IMR-90 (cell line): ENCODE data around the gene TCF20. TPM values are rescaled to one million over a fixed set of nuclear protein-coding genes. Genes with fewer than 3 reads are reported as not detected.

ENCODE experiments used
- ATAC-seq: fragments of 200-7000 bp; cut with Tn5 transposase; 2 replicates; pipeline ENCODE4 v1.9.1; 2020; ENCODE audit warnings: low read depth, mild to moderate bottlenecking, moderate library complexity
- Bru-seq: library from RNA; stranded (reverse); fragments of 400-500 nt; gene quantifications from one replicate; lab custom pipeline; 2021; lab: Mats Ljungman, UMichigan
- BruChase-seq, 2 experiments: library from RNA; stranded (reverse); fragments of 400-500 nt; gene quantifications; one replicate each; lab custom pipeline; 2021; lab: Mats Ljungman, UMichigan
- BruUV-seq: library from RNA; stranded (reverse); fragments of 400-500 nt; replicated peaks from 2 replicates; lab custom pipeline; 2021; lab: Mats Ljungman, UMichigan
- CTCF ChIA-PET: fragments of 300-600 bp; formaldehyde crosslinking; extraction: SDS; loops from one replicate; lab custom pipeline; 2021; ENCODE audit warnings: antibody characterized with exemption; lab: Yijun Ruan, JAX
- POLR2A ChIA-PET: fragments of 300-600 bp; sonication (Branson Sonifier 250); formaldehyde crosslinking; loops from one replicate; lab custom pipeline; 2022; ENCODE audit warnings: antibody characterized with exemption; ENCODE audit not compliant: unreplicated experiment; lab: Charles Lee
- DNase-seq: peaks from one replicate; pipeline ENCODE4 v3.0.0; 2013
- H2AFZ ChIP-seq: replicated peaks from 2 replicates; pipeline ENCODE3; 2013; ENCODE audit warnings: low read length, mild to moderate bottlenecking; ENCODE audit not compliant: poor library complexity
- H2AK5ac ChIP-seq: 2 replicates; pipeline ENCODE4 v1.6.1; 2013; ENCODE audit warnings: low read depth, low read length, inconsistent platforms
- H2AK9ac ChIP-seq: replicated peaks from 2 replicates; pipeline ENCODE3; 2013; ENCODE audit warnings: mild to moderate bottlenecking, low read depth, low read length, moderate library complexity; ENCODE audit not compliant: poor library complexity
- H2BK120ac ChIP-seq: 2 replicates; pipeline ENCODE4 v1.6.1; 2013; ENCODE audit warnings: low read depth, low read length, inconsistent platforms
- H2BK15ac ChIP-seq: 3 replicates; pipeline ENCODE4 v1.6.1; 2013; ENCODE audit warnings: low read depth, low read length, inconsistent platforms
- H2BK20ac ChIP-seq: 2 replicates; pipeline ENCODE4 v1.6.1; 2013; ENCODE audit warnings: low read depth, mild to moderate bottlenecking, inconsistent platforms, low read length, moderate library complexity
- H2BK5ac ChIP-seq: 2 replicates; pipeline ENCODE4 v1.6.1; 2013; ENCODE audit warnings: mild to moderate bottlenecking, low read depth, low read length, inconsistent platforms; ENCODE audit not compliant: poor library complexity, severe bottlenecking
- H3K14ac ChIP-seq: replicated peaks from 2 replicates; pipeline ENCODE4 v1.6.1; 2013; ENCODE audit warnings: low read depth, low read length, inconsistent platforms
- H3K18ac ChIP-seq: 2 replicates; pipeline ENCODE4 v1.6.1; 2013; ENCODE audit warnings: low read depth, low read length, control low read depth
- H3K23ac ChIP-seq: 2 replicates; pipeline ENCODE4 v1.6.1; 2013; ENCODE audit warnings: low read depth, low read length, inconsistent platforms
- H3K27ac ChIP-seq: 2 replicates; pipeline ENCODE4 v1.5.1; 2013; ENCODE audit warnings: mild to moderate bottlenecking, control low read depth, low read length; ENCODE audit not compliant: insufficient read depth
- H3K27me3 ChIP-seq: 2 replicates; pipeline ENCODE4 v1.6.1; 2013; ENCODE audit warnings: low read length; ENCODE audit not compliant: control insufficient read depth, insufficient read depth
- H3K36me3 ChIP-seq: 2 replicates; pipeline ENCODE4 v1.6.1; 2013; ENCODE audit warnings: low read length, mixed read lengths; ENCODE audit not compliant: control insufficient read depth, insufficient read depth
- H3K4ac ChIP-seq: 2 replicates; pipeline ENCODE4 v1.6.1; 2013; ENCODE audit warnings: low read depth, low read length, inconsistent platforms
- H3K4me1 ChIP-seq: 2 replicates; pipeline ENCODE4 v1.6.1; 2013; ENCODE audit warnings: low read length, mixed read lengths; ENCODE audit not compliant: control insufficient read depth, insufficient read depth
- H3K4me2 ChIP-seq: 2 replicates; pipeline ENCODE4 v1.6.1; 2013; ENCODE audit warnings: low read depth, mild to moderate bottlenecking, control low read depth, low read length, moderate library complexity
- H3K4me3 ChIP-seq: 2 replicates; pipeline ENCODE4 v1.5.1; 2013; ENCODE audit warnings: low read depth, mild to moderate bottlenecking, control low read depth, low read length, moderate library complexity; ENCODE audit not compliant: insufficient read depth
- H3K56ac ChIP-seq: 2 replicates; pipeline ENCODE4 v1.6.1; 2013; ENCODE audit warnings: low read length, inconsistent platforms; ENCODE audit not compliant: insufficient read depth; ENCODE audit errors: extremely low read depth
- H3K79me1 ChIP-seq, 2 experiments: 2 replicates each; pipeline ENCODE4 v1.6.1; 2013; ENCODE audit warnings: low read length in 2 of 2, inconsistent platforms in 1 of 2, low read depth in 1 of 2
- H3K9ac ChIP-seq: 2 replicates; pipeline ENCODE4 v1.6.1; 2013; ENCODE audit warnings: low read depth, low read length, control low read depth
- H3K9me1 ChIP-seq: 2 replicates; pipeline ENCODE4 v1.6.1; 2013; ENCODE audit warnings: low read length, inconsistent platforms; ENCODE audit not compliant: insufficient read depth
- H3K9me3 ChIP-seq: 2 replicates; pipeline ENCODE4 v1.6.1; 2013; ENCODE audit warnings: low read length; ENCODE audit not compliant: control insufficient read depth, insufficient read depth
- H4K20me1 ChIP-seq: 2 replicates; pipeline ENCODE4 v1.6.1; 2013; ENCODE audit warnings: low read length, inconsistent platforms; ENCODE audit not compliant: insufficient read depth
- H4K5ac ChIP-seq: 2 replicates; pipeline ENCODE4 v1.6.1; 2013; ENCODE audit warnings: mild to moderate bottlenecking, low read depth, low read length, control low read depth
- H4K8ac ChIP-seq, 2 experiments: 2 replicates each; pipeline ENCODE4 v1.6.1; 2013; ENCODE audit warnings: low read depth in 2 of 2, low read length in 2 of 2, control low read depth in 1 of 2, inconsistent platforms in 1 of 2
- H4K91ac ChIP-seq: 2 replicates; pipeline ENCODE4 v1.6.1; 2013; ENCODE audit warnings: low read depth, low read length, inconsistent platforms; ENCODE audit not compliant: insufficient read depth
- RCOR1 ChIP-seq: IDR thresholded peaks from 2 replicates; pipeline ENCODE4 v1.6.1; 2012; ENCODE audit warnings: mild to moderate bottlenecking, low read length, improper control_type of control experiment; ENCODE audit not compliant: insufficient replicate concordance
- WGBS, 2 experiments: methylation state at CpG; one replicate each; pipeline versions ENCODE4 v1.1.5 to v1.1.7; 2013; ENCODE audit warnings: missing lambda C conversion rate in 2 of 2; ENCODE audit not compliant: insufficient read length in 1 of 2; ENCODE audit errors: extremely low coverage in 2 of 2; 5-methylcytosine and 5-hydroxymethylcytosine counted together
- dilution Hi-C: fragments of 300-500 bp; cut with HindIII; formaldehyde crosslinking; loops from one replicate; pipeline ENCODE4 v1.14.3; 2018; ENCODE audit warnings: low sequenced_read_pairs; ENCODE audit not compliant: unreplicated experiment
- in situ Hi-C: fragments of 300-500 bp; cut with MboI; formaldehyde crosslinking; loops from 3 replicates; pipeline ENCODE4 v1.14.3; 2019; ENCODE audit warnings: low sequenced_read_pairs, inconsistent platforms, mixed read lengths
- intact Hi-C: fragments of 100-400 bp; cut with micrococcal nuclease; formaldehyde crosslinking; loops from 2 replicates; pipeline ENCODE4 v1.10.0; 2022
- long read RNA-seq: library from polyadenylated mRNA; unstranded; transcript quantifications from one replicate; pipeline ENCODE4 v2.0.0, GENCODE V29; 2021; ENCODE audit not compliant: unreplicated experiment
- polyA plus RNA-seq, 3 experiments: library from polyadenylated mRNA; depleted of rRNA; stranded (reverse); fragments of >200 nt; gene quantifications; 2 replicates each; pipeline ENCODE4 v1.2.3, GENCODE V29; 2012; ENCODE audit warnings: low replicate concordance in 1 of 3
- total RNA-seq: library from RNA; depleted of rRNA; stranded (reverse); fragments of >200 nt; gene quantifications from 2 replicates; pipeline ENCODE4 v1.2.3, GENCODE V29; 2012; rRNA removed
- TF ChIP-seq, protein P1 (sequence below): conservative IDR thresholded peaks from 2 replicates; pipeline ENCODE4 v1.5.1; 2012; ENCODE audit warnings: mild to moderate bottlenecking, low read depth, low read length, improper control_type of control experiment
- TF ChIP-seq, protein P2 (sequence below): fragments of 150-350 bp; IDR thresholded peaks from 2 replicates; pipeline ENCODE4 v1.6.1; 2017; ENCODE audit warnings: mild to moderate bottlenecking, antibody characterized with exemption, low read length, low read depth

TCF20 gene
- total RNA-seq: 20.0 and 23.7 TPM in 2 replicates
- 8.9 and 9.5 TPM in 2 replicates for polyA plus RNA-seq (2012; rRNA removed)
- 5.9 and 6.1 TPM in 2 replicates for polyA plus RNA-seq (2012; cell fraction: cytosol; rRNA removed)
- 5.2 and 7.9 TPM in 2 replicates for polyA plus RNA-seq (2012; cell fraction: nucleus; rRNA removed; ENCODE audit: low replicate concordance)
- percentile 81 among the genes with signal in this experiment for Bru-seq, nascent RNA
- BruChase-seq, experiment 1, labeled RNA remaining after a 6-hour chase: percentile 83 among the genes with signal in this experiment
- percentile 84 among the genes with signal in this experiment for BruChase-seq, experiment 2, labeled RNA remaining after a 2-hour chase
- long read RNA-seq, full-length matches to known transcripts: 3 of 7 reads
- long read RNA-seq, partial matches to known transcripts: 1 of 7 reads
- long read RNA-seq, other reads (novel, unspliced or antisense): 3 of 7 reads

DNA sequence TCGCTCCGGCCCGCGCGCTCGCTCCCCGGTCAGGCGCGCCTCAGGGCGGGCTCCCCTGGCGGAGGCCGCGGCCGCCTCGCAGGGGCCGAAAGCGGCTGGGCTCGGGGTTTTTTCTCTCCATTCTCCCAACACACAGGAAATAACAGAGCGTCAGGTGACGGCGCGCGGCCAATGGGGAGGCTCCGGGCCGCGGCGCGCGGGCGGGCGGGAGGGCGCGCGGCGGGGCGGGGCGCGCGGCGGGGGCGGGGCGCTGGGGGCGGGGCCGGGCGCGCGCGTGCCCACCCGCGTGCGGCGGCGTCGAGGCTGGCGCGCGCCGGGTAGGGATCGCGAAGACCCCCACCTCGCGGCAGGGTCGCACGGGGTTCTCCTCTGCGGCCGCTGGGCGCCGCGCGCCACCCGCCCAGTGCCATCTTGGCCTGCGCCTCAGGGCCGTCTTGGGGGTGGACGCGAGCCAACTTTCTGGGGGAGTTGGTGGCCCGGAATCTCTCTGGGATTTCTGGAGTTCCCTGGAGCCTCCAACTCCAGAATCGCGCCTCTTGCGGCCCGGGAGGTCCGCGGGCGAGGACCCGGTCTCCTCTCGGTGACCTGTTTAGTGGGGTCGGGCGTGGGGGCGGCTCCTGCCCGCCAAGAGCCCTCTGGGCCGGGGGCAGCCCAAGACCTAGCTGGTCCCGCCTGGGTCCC, at the start of gene TCF20:
TSS of gene TCF20 (minus strand) at position 144 of the 681 bp plus-strand sequence. CDS start 55,348 bp downstream, outside the sequence.
- dilution Hi-C loops (no loop called here), intact Hi-C loops (no loop called here), in situ Hi-C loops (no loop called here)
- H4K5ac ChIP-seq: no peak within 1 kb of the TSS
- H3K56ac ChIP-seq: no peak within 1 kb of the TSS
- 18% methylated on average over 19 of the region's 91 CpGs; no CpG with 5 or more reads in 1 of the 2 experiments for WGBS, 2 experiments
- POLR2A ChIA-PET: no interaction called here
- 0 out of 2 replicates have a peak within 1 kb of the TSS, but pooled peaks have one; percentile 34 for H2BK120ac ChIP-seq
- CTCF ChIA-PET: no interaction called here
- ATAC-seq (peak; percentile 89), DNase-seq (peak; percentile 62)
- no peaks in the 10 kb centered on the region for H3K27me3 ChIP-seq
- H4K20me1 ChIP-seq: peaks cover 28% of the 10 kb centered on the region
- H3K9me3 ChIP-seq: no peaks in the 10 kb centered on the region
- H2BK15ac ChIP-seq: no peak within 1 kb of the TSS
- peak within 1 kb of the TSS; percentile 17 for H2BK5ac ChIP-seq
- H2AK5ac ChIP-seq: no peak within 1 kb of the TSS
- H3K18ac ChIP-seq: no peak within 1 kb of the TSS
- peak within 1 kb of the TSS; percentile 97 for H2AFZ ChIP-seq
- H3K9me1 ChIP-seq: no peaks in the 10 kb centered on the region
- H2AK9ac ChIP-seq: peak within 1 kb of the TSS; percentile 96
- H3K14ac ChIP-seq: no peak within 1 kb of the TSS
- no peak within 1 kb of the TSS for H3K23ac ChIP-seq
- peak within 1 kb of the TSS; percentile 64 for H3K4me2 ChIP-seq
- no TSS peak for BruUV-seq
- peak within 1 kb of the TSS; percentile 39 to 67; a peak in 1 of 4 replicates for H4K8ac ChIP-seq
- H3K79me1 ChIP-seq: peaks cover 23 to 36% of the 10 kb centered on the region in 2 experiments
- H3K36me3 ChIP-seq: no peaks in the 10 kb centered on the region
- H3K27ac ChIP-seq: peak within 1 kb of the TSS; percentile 67; the same call in 1 of the 2 replicates
- TF ChIP-seq, protein P1, sequence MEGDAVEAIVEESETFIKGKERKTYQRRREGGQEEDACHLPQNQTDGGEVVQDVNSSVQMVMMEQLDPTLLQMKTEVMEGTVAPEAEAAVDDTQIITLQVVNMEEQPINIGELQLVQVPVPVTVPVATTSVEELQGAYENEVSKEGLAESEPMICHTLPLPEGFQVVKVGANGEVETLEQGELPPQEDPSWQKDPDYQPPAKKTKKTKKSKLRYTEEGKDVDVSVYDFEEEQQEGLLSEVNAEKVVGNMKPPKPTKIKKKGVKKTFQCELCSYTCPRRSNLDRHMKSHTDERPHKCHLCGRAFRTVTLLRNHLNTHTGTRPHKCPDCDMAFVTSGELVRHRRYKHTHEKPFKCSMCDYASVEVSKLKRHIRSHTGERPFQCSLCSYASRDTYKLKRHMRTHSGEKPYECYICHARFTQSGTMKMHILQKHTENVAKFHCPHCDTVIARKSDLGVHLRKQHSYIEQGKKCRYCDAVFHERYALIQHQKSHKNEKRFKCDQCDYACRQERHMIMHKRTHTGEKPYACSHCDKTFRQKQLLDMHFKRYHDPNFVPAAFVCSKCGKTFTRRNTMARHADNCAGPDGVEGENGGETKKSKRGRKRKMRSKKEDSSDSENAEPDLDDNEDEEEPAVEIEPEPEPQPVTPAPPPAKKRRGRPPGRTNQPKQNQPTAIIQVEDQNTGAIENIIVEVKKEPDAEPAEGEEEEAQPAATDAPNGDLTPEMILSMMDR: 0 out of 2 replicates have a peak, but pooled peaks have one; percentile 1
- TF ChIP-seq, protein P2, sequence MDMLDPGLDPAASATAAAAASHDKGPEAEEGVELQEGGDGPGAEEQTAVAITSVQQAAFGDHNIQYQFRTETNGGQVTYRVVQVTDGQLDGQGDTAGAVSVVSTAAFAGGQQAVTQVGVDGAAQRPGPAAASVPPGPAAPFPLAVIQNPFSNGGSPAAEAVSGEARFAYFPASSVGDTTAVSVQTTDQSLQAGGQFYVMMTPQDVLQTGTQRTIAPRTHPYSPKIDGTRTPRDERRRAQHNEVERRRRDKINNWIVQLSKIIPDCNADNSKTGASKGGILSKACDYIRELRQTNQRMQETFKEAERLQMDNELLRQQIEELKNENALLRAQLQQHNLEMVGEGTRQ: peak; percentile 92
- TF ChIP-seq RCOR1: no peak
- H3K4me1 ChIP-seq: no peaks in the 10 kb centered on the region
- peak within 1 kb of the TSS; percentile 62 for H3K4me3 ChIP-seq
- H2BK20ac ChIP-seq: no peak within 1 kb of the TSS
- no peak within 1 kb of the TSS for H4K91ac ChIP-seq
- H3K9ac ChIP-seq: peak within 1 kb of the TSS; percentile 85
- peak within 1 kb of the TSS; percentile 29; the same call in 1 of the 2 replicates for H3K4ac ChIP-seq
